ENCODE results near the gene CHAT.

GRCh38 chr10:49620286-49620810, 6.5 kb downstream of the CHAT start:
- TF ChIP-seq POLR2A (IDR thresholded peaks at IDR 0.05) (no peak), CTCF (IDR thresholded peaks at IDR 0.05) (no peak)
